Stimulated activated CD8-positive, alpha-beta memory T cell treated with anti-CD3 and anti-CD28 coated beads, Interleukin-12 subunit alpha, Interleukin-12 subunit beta, amount 100 ng/mL, for 24 hours (primary cell): Measurements from ENCODE around the gene DYNC1I1.

ENCODE experiments used
- DNase-seq: peaks from one replicate; pipeline ENCODE4 v3.0.0-alpha.2; 2020; ENCODE audit errors: extremely low read depth

DYNC1I1 gene

GRCh38 chr7:95861041-95861440, 88.7 kb downstream of the DYNC1I1 start:
- no peak for DNase-seq

- DNase-seq, result no peak
These were observed 91.3 kb downstream of the DYNC1I1 start for GRCh38 chr7:95863623-95864022.

GRCh38 chr7:95865716-95866371, 93.5 kb downstream of the DYNC1I1 start:
- no peak for DNase-seq

- no peak for DNase-seq
These were observed 95.0 kb downstream of the DYNC1I1 start for GRCh38 chr7:95867309-95867708.

GRCh38 chr7:95871075-95871848, 98.9 kb downstream of the DYNC1I1 start:
- DNase-seq, result no peak

GRCh38 chr7:95871896-95872295, 99.5 kb downstream of the DYNC1I1 start:
- DNase-seq, result no peak

GRCh38 chr7:95874129-95874528, 101.8 kb downstream of the DYNC1I1 start:
- no peak for DNase-seq

GRCh38 chr7:95874541-95875265, 102.3 kb downstream of the DYNC1I1 start:
- DNase-seq, result no peak

GRCh38 chr7:95875519-95875918, 103.2 kb downstream of the DYNC1I1 start:
- DNase-seq, result no peak

GRCh38 chr7:95878677-95879076, 106.3 kb downstream of the DYNC1I1 start:
- DNase-seq, result no peak

GRCh38 chr7:95881597-95881996, 109.2 kb downstream of the DYNC1I1 start:
- DNase-seq, result no peak

GRCh38 chr7:95883217-95883616, 110.9 kb downstream of the DYNC1I1 start:
- DNase-seq, result no peak

GRCh38 chr7:95886501-95887090, 114.2 kb downstream of the DYNC1I1 start:
- DNase-seq, result no peak

GRCh38 chr7:95893484-95893883, 121.1 kb downstream of the DYNC1I1 start:
- no peak for DNase-seq

- no peak for DNase-seq
These were observed 125.3 kb downstream of the DYNC1I1 start for GRCh38 chr7:95897557-95898251.

- DNase-seq, result no peak
These were observed 127.7 kb downstream of the DYNC1I1 start for GRCh38 chr7:95899919-95900513.

GRCh38 chr7:95901006-95901405, 128.7 kb downstream of the DYNC1I1 start:
- no peak for DNase-seq

GRCh38 chr7:95904099-95904498, 131.7 kb downstream of the DYNC1I1 start:
- no peak for DNase-seq

- no peak for DNase-seq
These were observed 132.8 kb downstream of the DYNC1I1 start for GRCh38 chr7:95905167-95905566.

- DNase-seq, result no peak
These were observed 134.5 kb downstream of the DYNC1I1 start for GRCh38 chr7:95906851-95907250.

GRCh38 chr7:95907337-95907736, 135.0 kb downstream of the DYNC1I1 start:
- DNase-seq, result no peak
